NCI-H82 treated with DMSO at 0.1 percent for 48 hours (cell line): ENCODE measurements around the gene BLVRB.

Source experiments
- DNase-seq: peaks from one replicate; lab custom pipeline; 2025; ENCODE audit not compliant: unreplicated experiment; lab: John Stamatoyannopoulos, UW

Gene BLVRB

GRCh38 chr19:40424637-40425449, 40.7 kb downstream of the BLVRB start:
- no peak for DNase-seq

GRCh38 chr19:40423938-40424337, 41.6 kb downstream of the BLVRB start:
- no peak for DNase-seq

- no peak for DNase-seq
These were observed 42.6 kb downstream of the BLVRB start for GRCh38 chr19:40422748-40423566.

GRCh38 chr19:40421993-40422747, 43.4 kb downstream of the BLVRB start:
- DNase-seq: no peak

- peak; percentile 88 for DNase-seq
These were observed 44.5 kb downstream of the BLVRB start for GRCh38 chr19:40420766-40421765.

DNA sequence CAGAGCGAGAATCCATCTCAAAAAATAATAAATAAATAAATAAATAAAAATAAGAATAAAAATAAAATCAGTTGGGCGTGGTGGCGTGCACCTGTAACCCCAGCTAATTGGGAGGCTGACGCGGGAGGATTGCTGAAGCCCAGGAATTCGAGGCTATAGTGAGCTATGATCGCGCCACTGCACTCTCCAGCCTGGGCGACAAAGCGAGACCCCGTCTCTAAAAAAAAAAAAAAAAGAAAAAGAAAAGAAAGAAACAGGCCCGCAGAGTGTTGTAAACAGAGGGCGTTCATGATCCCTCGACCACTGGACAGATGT, 45.1 kb downstream of the BLVRB start:
- DNase-seq: no peak

GRCh38 chr19:40419780-40420179, 45.8 kb downstream of the BLVRB start:
- DNase-seq: no peak

DNA sequence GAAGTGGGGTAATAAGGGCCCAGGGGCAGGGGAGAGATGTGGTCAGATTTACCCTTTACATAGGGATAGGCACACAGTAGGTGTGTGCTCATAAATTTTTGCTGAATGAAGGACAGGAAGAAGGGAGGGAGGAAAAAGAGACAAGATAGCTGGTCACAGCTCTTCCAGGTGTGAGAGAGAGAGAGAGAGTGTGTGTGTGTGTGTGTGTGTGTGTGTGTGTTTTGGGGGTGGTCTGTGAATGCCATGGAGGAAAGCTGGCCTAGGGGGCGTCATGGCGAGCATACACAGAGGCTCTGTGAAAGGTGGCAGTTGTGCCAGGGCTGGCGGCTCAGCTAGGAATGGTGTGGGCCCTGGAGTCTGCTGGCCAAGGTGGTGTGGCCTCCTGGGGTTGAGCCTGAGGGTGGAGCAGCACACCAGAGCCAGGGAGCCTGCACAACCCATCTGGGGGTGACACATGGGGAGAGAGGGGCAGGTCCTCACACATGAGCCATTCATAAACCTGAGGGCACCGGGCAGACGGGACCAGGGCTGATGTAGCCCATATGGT, 46.4 kb downstream of the BLVRB start:
- DNase-seq: no peak

GRCh38 chr19:40418040-40418439, 47.5 kb downstream of the BLVRB start:
- no peak for DNase-seq

GRCh38 chr19:40417643-40417981, 47.9 kb downstream of the BLVRB start:
- DNase-seq: no peak

GRCh38 chr19:40416918-40417642, 48.5 kb downstream of the BLVRB start:
- DNase-seq: no peak

- no peak for DNase-seq
These were observed 49.8 kb downstream of the BLVRB start for GRCh38 chr19:40415768-40416167.

GRCh38 chr19:40414542-40415535, 50.7 kb downstream of the BLVRB start:
- no peak for DNase-seq

GRCh38 chr19:40413291-40413845, 52.2 kb downstream of the BLVRB start, which contains the start of gene PRX:
TSS of gene PRX (minus strand) at chr19:40413378. CDS start at chr19:40407932, 5,446 bp downstream.
- peak; percentile 72 for DNase-seq

- no peak for DNase-seq
These were observed 52.7 kb downstream of the BLVRB start for GRCh38 chr19:40412866-40413265.

GRCh38 chr19:40411958-40412499, 53.5 kb downstream of the BLVRB start:
- no peak for DNase-seq

- no peak for DNase-seq
These were observed 54.3 kb downstream of the BLVRB start for GRCh38 chr19:40411125-40411842.
